ENCODE measurements around the gene ACAP3.

The ACAP3 gene

GRCh38 chr1:1242461-1243265, 65.1 kb downstream of the ACAP3 start:
- no peak overlapping the region for H3K4me3 ChIP-seq (ENCODE audit: low read depth, low read length)
- no peak for DNase-seq (ENCODE audit: low read depth)
- no peak for TF ChIP-seq CTCF (IDR thresholded peaks at IDR 0.05; ENCODE audit: low read depth, low read length, missing control alignments)

All from GM12864 (cell line).